HEK293 (cell line): ENCODE measurements around the gene GBGT1.

Source experiments
- SETDB1 ChIP-seq: IDR thresholded peaks from one replicate; pipeline ENCODE4 v1.6.1; 2017; ENCODE audit warnings: mild to moderate bottlenecking, low read length, moderate library complexity, mixed read lengths; ENCODE audit not compliant: insufficient read length
- SP7 ChIP-seq: fragments of 450-650 bp; formaldehyde crosslinking; IDR thresholded peaks from 2 replicates; pipeline ENCODE4 v1.5.1; 2016; ENCODE audit warnings: missing biosample characterization, missing genetic modification characterization
- TCF7L2 ChIP-seq: IDR thresholded peaks from 2 replicates; pipeline ENCODE4 v1.6.1; 2011; ENCODE audit warnings: low read depth, mild to moderate bottlenecking, inconsistent platforms, low read length, moderate library complexity, borderline replicate concordance
- ZNF391 ChIP-seq: fragments of 450-650 bp; formaldehyde crosslinking; IDR thresholded peaks from 2 replicates; pipeline ENCODE4 v1.5.1; 2016; ENCODE audit warnings: low read depth, missing biosample characterization, missing genetic modification characterization, borderline replicate concordance
- ZNF404 ChIP-seq: fragments of 450-650 bp; formaldehyde crosslinking; IDR thresholded peaks from 2 replicates; pipeline ENCODE4 v1.5.1; 2017; ENCODE audit warnings: missing biosample characterization, missing genetic modification characterization
- ZNF423 ChIP-seq: fragments of 450-650 bp; formaldehyde crosslinking; IDR thresholded peaks from 2 replicates; pipeline ENCODE4 v1.5.1; 2016; ENCODE audit warnings: missing biosample characterization, missing genetic modification characterization
- ZXDB ChIP-seq: fragments of 450-650 bp; formaldehyde crosslinking; IDR thresholded peaks from 2 replicates; pipeline ENCODE4 v1.5.1; 2016; ENCODE audit warnings: missing biosample characterization, missing genetic modification characterization
- TF ChIP-seq, protein P1 (sequence below): fragments of 450-650 bp; formaldehyde crosslinking; IDR thresholded peaks from 2 replicates; pipeline ENCODE4 v1.5.1; 2016; ENCODE audit warnings: missing biosample characterization, missing genetic modification characterization
- TF ChIP-seq, protein P2 (sequence below): fragments of 450-650 bp; formaldehyde crosslinking; IDR thresholded peaks from 2 replicates; pipeline ENCODE4 v1.5.1; 2016; ENCODE audit warnings: missing biosample characterization, missing genetic modification characterization
- TF ChIP-seq, protein P3 (sequence below): fragments of 450-650 bp; formaldehyde crosslinking; IDR thresholded peaks from 2 replicates; pipeline ENCODE4 v1.5.1; 2016; ENCODE audit warnings: missing biosample characterization, missing genetic modification characterization

GRCh38 chr9:133142684-133143622, 20.8 kb downstream of the GBGT1 start:
- TF ChIP-seq, protein P1, sequence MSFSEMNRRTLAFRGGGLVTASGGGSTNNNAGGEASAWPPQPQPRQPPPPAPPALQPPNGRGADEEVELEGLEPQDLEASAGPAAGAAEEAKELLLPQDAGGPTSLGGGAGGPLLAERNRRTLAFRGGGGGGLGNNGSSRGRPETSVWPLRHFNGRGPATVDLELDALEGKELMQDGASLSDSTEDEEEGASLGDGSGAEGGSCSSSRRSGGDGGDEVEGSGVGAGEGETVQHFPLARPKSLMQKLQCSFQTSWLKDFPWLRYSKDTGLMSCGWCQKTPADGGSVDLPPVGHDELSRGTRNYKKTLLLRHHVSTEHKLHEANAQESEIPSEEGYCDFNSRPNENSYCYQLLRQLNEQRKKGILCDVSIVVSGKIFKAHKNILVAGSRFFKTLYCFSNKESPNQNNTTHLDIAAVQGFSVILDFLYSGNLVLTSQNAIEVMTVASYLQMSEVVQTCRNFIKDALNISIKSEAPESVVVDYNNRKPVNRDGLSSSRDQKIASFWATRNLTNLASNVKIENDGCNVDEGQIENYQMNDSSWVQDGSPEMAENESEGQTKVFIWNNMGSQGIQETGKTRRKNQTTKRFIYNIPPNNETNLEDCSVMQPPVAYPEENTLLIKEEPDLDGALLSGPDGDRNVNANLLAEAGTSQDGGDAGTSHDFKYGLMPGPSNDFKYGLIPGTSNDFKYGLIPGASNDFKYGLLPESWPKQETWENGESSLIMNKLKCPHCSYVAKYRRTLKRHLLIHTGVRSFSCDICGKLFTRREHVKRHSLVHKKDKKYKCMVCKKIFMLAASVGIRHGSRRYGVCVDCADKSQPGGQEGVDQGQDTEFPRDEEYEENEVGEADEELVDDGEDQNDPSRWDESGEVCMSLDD (tag by site-specific recombination) = no peak
- TF ChIP-seq, protein P2, sequence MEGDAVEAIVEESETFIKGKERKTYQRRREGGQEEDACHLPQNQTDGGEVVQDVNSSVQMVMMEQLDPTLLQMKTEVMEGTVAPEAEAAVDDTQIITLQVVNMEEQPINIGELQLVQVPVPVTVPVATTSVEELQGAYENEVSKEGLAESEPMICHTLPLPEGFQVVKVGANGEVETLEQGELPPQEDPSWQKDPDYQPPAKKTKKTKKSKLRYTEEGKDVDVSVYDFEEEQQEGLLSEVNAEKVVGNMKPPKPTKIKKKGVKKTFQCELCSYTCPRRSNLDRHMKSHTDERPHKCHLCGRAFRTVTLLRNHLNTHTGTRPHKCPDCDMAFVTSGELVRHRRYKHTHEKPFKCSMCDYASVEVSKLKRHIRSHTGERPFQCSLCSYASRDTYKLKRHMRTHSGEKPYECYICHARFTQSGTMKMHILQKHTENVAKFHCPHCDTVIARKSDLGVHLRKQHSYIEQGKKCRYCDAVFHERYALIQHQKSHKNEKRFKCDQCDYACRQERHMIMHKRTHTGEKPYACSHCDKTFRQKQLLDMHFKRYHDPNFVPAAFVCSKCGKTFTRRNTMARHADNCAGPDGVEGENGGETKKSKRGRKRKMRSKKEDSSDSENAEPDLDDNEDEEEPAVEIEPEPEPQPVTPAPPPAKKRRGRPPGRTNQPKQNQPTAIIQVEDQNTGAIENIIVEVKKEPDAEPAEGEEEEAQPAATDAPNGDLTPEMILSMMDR (tag by site-specific recombination) = no peak
- TF ChIP-seq SETDB1 (no peak), ZNF423 (tag by site-specific recombination) (no peak), TCF7L2 (no peak), SP7 (no peak), ZNF391 (tag by site-specific recombination) (no peak), ZNF404 (tag by site-specific recombination) (no peak), ZXDB (tag by site-specific recombination) (no peak)
- TF ChIP-seq, protein P3, sequence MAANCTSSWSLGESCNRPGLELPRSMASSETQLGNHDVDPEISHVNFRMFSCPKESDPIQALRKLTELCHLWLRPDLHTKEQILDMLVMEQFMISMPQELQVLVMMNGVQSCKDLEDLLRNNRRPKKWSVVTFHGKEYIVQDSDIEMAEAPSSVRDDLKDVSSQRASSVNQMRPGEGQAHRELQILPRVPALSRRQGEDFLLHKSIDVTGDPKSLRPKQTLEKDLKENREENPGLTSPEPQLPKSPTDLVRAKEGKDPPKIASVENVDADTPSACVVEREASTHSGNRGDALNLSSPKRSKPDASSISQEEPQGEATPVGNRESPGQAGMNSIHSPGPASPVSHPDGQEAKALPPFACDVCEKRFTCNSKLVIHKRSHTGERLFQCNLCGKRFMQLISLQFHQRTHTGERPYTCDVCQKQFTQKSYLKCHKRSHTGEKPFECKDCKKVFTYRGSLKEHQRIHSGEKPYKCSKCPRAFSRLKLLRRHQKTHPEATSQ = no peak
